Lung (tissue), 12 donors: Measurements from ENCODE around the gene CNGB1. TPM values are rescaled to one million over a fixed set of nuclear protein-coding genes. Genes with fewer than 3 reads are reported as not detected.

ENCODE experiments used
- ATAC-seq: fragments of 200-7000 bp; cut with Tn5 transposase; one replicate; pipeline ENCODE4 v1.9.1; 2020; ENCODE audit warnings: moderate number of reproducible peaks; ENCODE audit not compliant: insufficient read depth, low FRiP score
- DNase-seq, 3 donors: peaks; one replicate each; pipeline ENCODE4 v3.0.0-alpha.2; 2013 to 2017
- H3K27ac ChIP-seq, 2 donors: one replicate each; pipeline ENCODE4 v1.5.1; 2013; ENCODE audit warnings: mild to moderate bottlenecking in 2 of 2, moderate library complexity in 2 of 2, control low read depth in 1 of 2, inconsistent platforms in 1 of 2, low read depth in 1 of 2, low read length in 1 of 2
- H3K27me3 ChIP-seq, 3 donors: one replicate each; pipeline ENCODE4 v1.5.1; 2013; ENCODE audit warnings: low read length in 2 of 3; ENCODE audit not compliant: control insufficient read depth in 3 of 3, insufficient read depth in 3 of 3
- H3K36me3 ChIP-seq, 4 donors: one replicate each; pipeline ENCODE4 v1.5.1; 2013; ENCODE audit warnings: low read length in 4 of 4, mild to moderate bottlenecking in 1 of 4, moderate library complexity in 1 of 4; ENCODE audit not compliant: control insufficient read depth in 4 of 4, insufficient read depth in 4 of 4
- H3K4me1 ChIP-seq, 5 donors: one replicate each; pipeline ENCODE4 v1.5.1; 2013; ENCODE audit warnings: low read length in 5 of 5, mild to moderate bottlenecking in 2 of 5, moderate library complexity in 1 of 5; ENCODE audit not compliant: control insufficient read depth in 5 of 5, insufficient read depth in 5 of 5
- H3K4me3 ChIP-seq: one replicate; pipeline ENCODE4 v1.5.1; 2013; ENCODE audit warnings: mild to moderate bottlenecking, control low read depth, moderate library complexity
- H3K9ac ChIP-seq, 2 donors: one replicate each; pipeline ENCODE4 v1.5.1; 2013; ENCODE audit warnings: low read length in 2 of 2, control low read depth in 1 of 2; ENCODE audit not compliant: insufficient read depth in 1 of 2
- H3K9me3 ChIP-seq, 4 donors: one replicate each; pipeline ENCODE4 v1.5.1; 2013; ENCODE audit warnings: low read length in 3 of 4, mild to moderate bottlenecking in 1 of 4, moderate library complexity in 1 of 4; ENCODE audit not compliant: control insufficient read depth in 4 of 4, insufficient read depth in 3 of 4
- WGBS, 2 donors: extraction: QIAGEN DNeasy Blood & Tissue Kit; methylation state at CpG; one replicate each; pipeline ENCODE4 v1.1.7; 2013; 5-methylcytosine and 5-hydroxymethylcytosine counted together
- polyA plus RNA-seq, 2 donors: library from polyadenylated mRNA; stranded (reverse); fragments of 200-250 nt; gene quantifications; one replicate each; pipeline ENCODE4 v1.2.1, GENCODE V29; 2013
- total RNA-seq, 2 donors: library from RNA; depleted of rRNA in 1 of 2; stranded (reverse); fragments of >200 nt in 1 of 2; gene quantifications; one replicate each; pipeline ENCODE4 v1.2.1, GENCODE V29; 2014 to 2021
- TF ChIP-seq, protein P1 (sequence below): IDR thresholded peaks from 2 replicates; pipeline ENCODE4 v1.5.1; 2012; ENCODE audit warnings: mild to moderate bottlenecking; ENCODE audit errors: control extremely low read depth, extremely low read depth
- donor health status: control.
- donor health status: control.
- donor health status: Bipolar disorder and iron deficiency.
- donor health status: healthy.
- donor health status: DM: yes; HTN: yes; CAD: no.

The CNGB1 gene
- total and polyA plus RNA-seq, 4 donors = 0.14 to 0.43 (median 0.19) TPM

DNA sequence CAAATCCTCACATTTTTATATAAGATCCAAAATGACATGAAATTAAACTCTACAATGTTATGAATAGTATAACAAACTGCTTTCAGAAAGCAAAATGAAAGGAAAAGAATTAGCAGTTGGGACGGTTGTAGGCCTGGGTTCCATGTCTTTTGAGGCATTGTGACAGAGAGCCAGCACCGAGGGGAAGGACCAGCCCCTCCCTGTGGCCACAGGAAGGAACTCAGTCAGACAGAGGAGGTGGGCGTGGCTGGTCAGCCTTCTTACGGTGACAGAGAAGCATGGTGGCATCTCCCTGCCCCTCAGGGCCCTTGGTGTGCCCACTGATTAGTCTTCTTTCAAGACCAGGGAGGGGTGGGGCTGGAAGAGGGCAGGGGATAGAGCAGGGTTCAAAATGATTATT, 23.9 kb upstream of the CNGB1 start:
- ATAC-seq = no peak
- H3K36me3 ChIP-seq = peaks cover 2 to 33% (median 18%) of the 10 kb centered on the region in 4 donors
- H3K4me3 ChIP-seq = no peak overlapping the region
- peak overlapping the region in 1 of 2 donors; percentile 30 for H3K27ac ChIP-seq
- no peak overlapping the region for H3K9ac ChIP-seq
- 9 to 18% methylated on average over 4 of the region's 4 CpGs for WGBS, 2 donors
- DNase-seq = peak; percentile 29 to 42 (median 39)
- no peaks in the 10 kb centered on the region for H3K9me3 ChIP-seq
- peaks cover 0 to 36% (median 10%) of the 10 kb centered on the region in 5 donors for H3K4me1 ChIP-seq
- TF ChIP-seq, protein P1, sequence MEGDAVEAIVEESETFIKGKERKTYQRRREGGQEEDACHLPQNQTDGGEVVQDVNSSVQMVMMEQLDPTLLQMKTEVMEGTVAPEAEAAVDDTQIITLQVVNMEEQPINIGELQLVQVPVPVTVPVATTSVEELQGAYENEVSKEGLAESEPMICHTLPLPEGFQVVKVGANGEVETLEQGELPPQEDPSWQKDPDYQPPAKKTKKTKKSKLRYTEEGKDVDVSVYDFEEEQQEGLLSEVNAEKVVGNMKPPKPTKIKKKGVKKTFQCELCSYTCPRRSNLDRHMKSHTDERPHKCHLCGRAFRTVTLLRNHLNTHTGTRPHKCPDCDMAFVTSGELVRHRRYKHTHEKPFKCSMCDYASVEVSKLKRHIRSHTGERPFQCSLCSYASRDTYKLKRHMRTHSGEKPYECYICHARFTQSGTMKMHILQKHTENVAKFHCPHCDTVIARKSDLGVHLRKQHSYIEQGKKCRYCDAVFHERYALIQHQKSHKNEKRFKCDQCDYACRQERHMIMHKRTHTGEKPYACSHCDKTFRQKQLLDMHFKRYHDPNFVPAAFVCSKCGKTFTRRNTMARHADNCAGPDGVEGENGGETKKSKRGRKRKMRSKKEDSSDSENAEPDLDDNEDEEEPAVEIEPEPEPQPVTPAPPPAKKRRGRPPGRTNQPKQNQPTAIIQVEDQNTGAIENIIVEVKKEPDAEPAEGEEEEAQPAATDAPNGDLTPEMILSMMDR = no peak
- H3K27me3 ChIP-seq = no peaks in the 10 kb centered on the region

DNA sequence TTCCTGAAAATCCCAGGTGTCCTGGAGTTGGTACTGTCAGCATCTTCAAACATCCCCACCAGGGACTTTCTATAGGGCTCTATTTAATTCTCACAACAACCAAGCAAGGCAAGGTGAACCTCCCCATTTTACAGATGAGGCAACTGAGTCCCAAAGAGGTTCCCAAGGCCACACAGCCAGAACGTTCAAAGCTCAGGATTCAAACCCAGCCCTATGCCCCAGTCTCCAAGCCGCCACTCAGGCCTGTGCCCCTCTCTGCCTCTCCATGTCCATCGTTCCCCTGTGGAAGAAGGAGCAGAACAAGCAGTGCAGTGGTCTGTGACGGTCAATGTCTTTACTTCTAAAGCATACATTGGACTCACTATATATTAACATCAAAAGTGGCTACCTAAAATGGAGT, 23.4 kb upstream of the CNGB1 start:
- DNase-seq (no peak), ATAC-seq (no peak)
- peak overlapping the region in 1 of 2 donors; percentile 21 for H3K27ac ChIP-seq
- 91 to 93% methylated on average over 4 of the region's 4 CpGs for WGBS, 2 donors
- H3K4me3 ChIP-seq = no peak overlapping the region
- H3K4me1 ChIP-seq = peaks cover 0 to 36% (median 6%) of the 10 kb centered on the region in 5 donors
- H3K9me3 ChIP-seq = no peaks in the 10 kb centered on the region
- peaks cover 2 to 33% (median 18%) of the 10 kb centered on the region in 4 donors for H3K36me3 ChIP-seq
- H3K9ac ChIP-seq = no peak overlapping the region
- TF ChIP-seq, protein P1 = no peak
- H3K27me3 ChIP-seq = no peaks in the 10 kb centered on the region

DNA sequence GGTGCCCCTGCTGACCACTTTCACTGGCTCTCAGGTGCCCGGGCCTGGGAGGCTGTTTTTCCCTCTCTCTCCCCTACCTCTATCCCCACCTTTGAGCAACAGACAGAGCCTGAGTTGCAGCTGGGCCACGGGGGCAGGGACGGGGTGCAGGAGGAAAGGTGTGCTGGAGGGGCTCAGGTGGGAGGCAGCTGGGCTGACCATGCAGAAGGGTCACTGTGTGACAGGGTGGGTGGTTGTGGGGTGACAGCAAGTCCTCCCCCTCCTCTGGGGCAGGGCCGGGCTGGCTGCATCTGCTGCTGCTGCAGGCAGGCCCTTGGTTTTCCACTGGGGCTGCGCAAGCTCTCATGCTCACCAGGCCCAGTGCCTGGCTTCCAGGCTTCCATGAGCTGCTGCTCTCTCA, 23.0 kb upstream of the CNGB1 start:
- ATAC-seq = no peak
- peaks cover 0 to 33% (median 1%) of the 10 kb centered on the region in 5 donors for H3K4me1 ChIP-seq

More for the DNA sequence above, 23.0 kb upstream of the CNGB1 start:
- no peaks in the 10 kb centered on the region for H3K9me3 ChIP-seq
- peaks cover 2 to 33% (median 18%) of the 10 kb centered on the region in 4 donors for H3K36me3 ChIP-seq
- TF ChIP-seq, protein P1 = no peak
- H3K27ac ChIP-seq = peak overlapping the region in 1 of 2 donors; percentile 88
- DNase-seq = no peak
- no peak overlapping the region for H3K9ac ChIP-seq
- H3K27me3 ChIP-seq = no peaks in the 10 kb centered on the region
- no peak overlapping the region for H3K4me3 ChIP-seq
- WGBS, 2 donors = 85 to 93% methylated on average over 5 of the region's 5 CpGs
